SK-N-MC (cell line): ENCODE data around the gene AMN.

Experiments
- DNase-seq: peaks from one replicate; pipeline ENCODE4 v3.0.0-alpha.2; 2011; ENCODE audit warnings: low read depth, low spot score
- H3K27ac ChIP-seq: fragments of 200-600 bp; sonication (generic); 2 replicates; pipeline ENCODE4 v1.5.1; 2016; ENCODE audit warnings: mixed run types
- H3K36me3 ChIP-seq: fragments of 200-600 bp; sonication (generic); 2 replicates; pipeline ENCODE4 v1.6.1; 2017; ENCODE audit warnings: antibody characterized with exemption, low read length, mixed read lengths; ENCODE audit not compliant: insufficient read depth
- H3K4me3 ChIP-seq: fragments of 200-600 bp; sonication (generic); 2 replicates; pipeline ENCODE4 v1.5.1; 2016
- H3K9ac ChIP-seq: fragments of 200-600 bp; sonication (generic); 2 replicates; pipeline ENCODE4 v1.8.0; 2017; ENCODE audit warnings: mixed run types, mixed read lengths; ENCODE audit not compliant: insufficient read length
- H3K9me3 ChIP-seq: fragments of 200-600 bp; sonication (generic); 2 replicates; pipeline ENCODE4 v1.6.1; 2017; ENCODE audit warnings: low read depth, mild to moderate bottlenecking, antibody characterized with exemption, low read length, moderate library complexity, mixed read lengths
- EZH2 ChIP-seq: fragments of 200-600 bp; sonication (generic); IDR thresholded peaks from one replicate; pipeline ENCODE4 v1.6.1; 2017; ENCODE audit warnings: antibody characterized with exemption
- FOXP2 ChIP-seq: optimal IDR thresholded peaks from 2 replicates; pipeline ENCODE3; 2011; ENCODE audit warnings: mild to moderate bottlenecking, moderate library complexity; ENCODE audit not compliant: insufficient read depth; ENCODE audit errors: extremely low read length, control extremely low read depth
- POLR2AphosphoS5 ChIP-seq: IDR thresholded peaks from 2 replicates; pipeline ENCODE4 v1.6.1; 2012; ENCODE audit warnings: mild to moderate bottlenecking, low read depth, low read length, borderline replicate concordance

AMN gene

GRCh38 chr14:102969060-102969791 lies 46.8 kb downstream of the AMN start:
- Histone ChIP-seq H3K27ac (no peak overlapping the region), H3K4me3 (no peak overlapping the region), H3K36me3 (peaks cover 73% of the 10 kb centered on the region), H3K9ac (no peak overlapping the region), H3K9me3 (no peaks in the 10 kb centered on the region)
- TF ChIP-seq POLR2AphosphoS5 (no peak), EZH2 (no peak), FOXP2 (no peak)
- no peak for DNase-seq

- H3K9me3 ChIP-seq: no peaks in the 10 kb centered on the region
- peaks cover 70% of the 10 kb centered on the region for H3K36me3 ChIP-seq
- H3K4me3 ChIP-seq: no peak overlapping the region
- H3K27ac ChIP-seq: peak overlapping the region; percentile 47; the same call in 1 of the 2 replicates
- no peak overlapping the region for H3K9ac ChIP-seq
- no peak for DNase-seq
- no peak for TF ChIP-seq EZH2
- TF ChIP-seq POLR2AphosphoS5: no peak
- TF ChIP-seq FOXP2: no peak
These were observed 47.4 kb downstream of the AMN start for GRCh38 chr14:102969901-102970300.

GRCh38 chr14:102970496-102970895 lies 48.0 kb downstream of the AMN start:
- no peak for TF ChIP-seq POLR2AphosphoS5
- no peak for TF ChIP-seq EZH2
- no peak for TF ChIP-seq FOXP2
- Histone ChIP-seq H3K9ac (no peak overlapping the region), H3K36me3 (peaks cover 69% of the 10 kb centered on the region), H3K4me3 (no peak overlapping the region), H3K9me3 (no peaks in the 10 kb centered on the region), H3K27ac (peak overlapping the region; percentile 47)
- DNase-seq: no peak

- Histone ChIP-seq H3K4me3 (no peak overlapping the region), H3K9me3 (no peaks in the 10 kb centered on the region), H3K9ac (peak overlapping the region; percentile 20), H3K27ac (peak overlapping the region; percentile 47; the same call in 1 of the 2 replicates), H3K36me3 (peaks cover 67% of the 10 kb centered on the region)
- TF ChIP-seq FOXP2: no peak
- no peak for TF ChIP-seq POLR2AphosphoS5
- TF ChIP-seq EZH2: no peak
- DNase-seq: no peak
These were observed 48.9 kb downstream of the AMN start for GRCh38 chr14:102971314-102971713.

GRCh38 chr14:102971836-102972606 lies 49.6 kb downstream of the AMN start:
- Histone ChIP-seq H3K9me3 (no peaks in the 10 kb centered on the region), H3K4me3 (no peak overlapping the region), H3K9ac (no peak overlapping the region), H3K27ac (no peak overlapping the region), H3K36me3 (peaks cover 64% of the 10 kb centered on the region)
- no peak for DNase-seq
- TF ChIP-seq EZH2 (no peak), FOXP2 (no peak), POLR2AphosphoS5 (no peak)

- Histone ChIP-seq H3K36me3 (peaks cover 56% of the 10 kb centered on the region), H3K27ac (no peak overlapping the region), H3K4me3 (no peak overlapping the region), H3K9ac (no peak overlapping the region), H3K9me3 (no peaks in the 10 kb centered on the region)
- no peak for TF ChIP-seq POLR2AphosphoS5
- TF ChIP-seq EZH2: no peak
- TF ChIP-seq FOXP2: no peak
- DNase-seq: no peak
These were observed 51.3 kb downstream of the AMN start for GRCh38 chr14:102973706-102974285.

- no peak for TF ChIP-seq FOXP2
- H3K9ac ChIP-seq: no peak overlapping the region
- H3K9me3 ChIP-seq: no peaks in the 10 kb centered on the region
- H3K4me3 ChIP-seq: no peak overlapping the region
- peaks cover 51% of the 10 kb centered on the region for H3K36me3 ChIP-seq
- no peak for DNase-seq
- H3K27ac ChIP-seq: no peak overlapping the region
These were observed 53.2 kb downstream of the AMN start for GRCh38 chr14:102975662-102976061.

GRCh38 chr14:102977475-102977874 lies 55.0 kb downstream of the AMN start:
- H3K27ac ChIP-seq: no peak overlapping the region
- no peak for DNase-seq
- no peaks in the 10 kb centered on the region for H3K9me3 ChIP-seq
- peaks cover 47% of the 10 kb centered on the region for H3K36me3 ChIP-seq
- no peak overlapping the region for H3K9ac ChIP-seq
- no peak overlapping the region for H3K4me3 ChIP-seq
- TF ChIP-seq POLR2AphosphoS5 (no peak), FOXP2 (no peak), EZH2 (no peak)
